Psoas muscle (tissue), 8 donors: Measurements from ENCODE around the gene ZNF574. TPM values are rescaled to one million over a fixed set of nuclear protein-coding genes. Genes with fewer than 3 reads are reported as not detected.
A peak's percentile ranks its signal among the peaks of the same experiment; 100 is the strongest.

Experiments
- ATAC-seq, 4 donors: fragments of 200-7000 bp; cut with Tn5 transposase; one replicate each; pipeline ENCODE4 v1.9.1; 2020; ENCODE audit warnings: moderate library complexity in 3 of 4, mild to moderate bottlenecking in 2 of 4
- DNase-seq, 2 donors: peaks; one replicate each; pipeline ENCODE4 v3.0.0-alpha.2; 2020
- H3K27ac ChIP-seq: fragments of 200-600 bp; one replicate; pipeline ENCODE4 v1.8.0; 2022
- H3K27me3 ChIP-seq, 3 donors: fragments of 200-600 bp in 1 of 3; one replicate each; pipeline versions ENCODE4 v1.6.1 to v1.8.0; 2013 to 2022; ENCODE audit warnings: low read length in 2 of 3, mild to moderate bottlenecking in 2 of 3, moderate library complexity in 1 of 3; ENCODE audit not compliant: insufficient read depth in 3 of 3
- H3K36me3 ChIP-seq, 2 donors: fragments of 200-600 bp in 1 of 2; one replicate each; pipeline versions ENCODE4 v1.6.1 to v1.8.0; 2013 to 2022; ENCODE audit warnings: low read depth in 1 of 2, mild to moderate bottlenecking in 1 of 2, moderate library complexity in 1 of 2; ENCODE audit not compliant: insufficient read depth in 1 of 2
- H3K4me1 ChIP-seq: fragments of 200-600 bp; one replicate; pipeline ENCODE4 v1.8.0; 2022
- H3K4me3 ChIP-seq: fragments of 200-600 bp; one replicate; pipeline ENCODE4 v1.8.0; 2022; ENCODE audit warnings: mild to moderate bottlenecking
- H3K9me3 ChIP-seq: fragments of 200-600 bp; one replicate; pipeline ENCODE4 v1.8.0; 2022
- WGBS, 3 donors: extraction: QIAGEN DNeasy Blood & Tissue Kit; methylation state at CpG; one replicate each; pipeline versions ENCODE4 v1.1.6 to v1.1.7; 2013; 5-methylcytosine and 5-hydroxymethylcytosine counted together
- intact Hi-C, 2 donors: fragments of 100-400 bp; cut with DNase I; formaldehyde crosslinking; loops; one replicate each; pipeline versions ENCODE4 v1.11.0 to v1.14.2; 2022
- polyA plus RNA-seq, 3 donors: library from polyadenylated mRNA; stranded (reverse); fragments of 200-250 nt; gene quantifications; one replicate each; pipeline ENCODE4 v1.2.3, GENCODE V29; 2013
- total RNA-seq, 4 donors: library from RNA; stranded (reverse); fragmentation: NEBNext Ultra II Directional in 2 of 4; extraction: Animal tissue kit (Norgen Biotek cat#: 25700) in 2 of 4; gene quantifications; one replicate each; pipeline versions ENCODE4 v1.2.1 to v1.2.4, GENCODE V29; 2021 to 2023
- TF ChIP-seq, protein P1 (sequence below): fragments of 200-600 bp; IDR thresholded peaks from one replicate; pipeline ENCODE4 v1.8.0; 2022; ENCODE audit warnings: antibody characterized with exemption
- donor health status: healthy with polysubstance abuse.
- donor health status: DM: no; HTN: no; CAD: no; lungs with moderate emphysema.
- donor health status: Bipolar disorder and iron deficiency.
- donor health status: healthy.
- donor health status: DM: yes; HTN: yes; CAD: no.
- donor health status: DM: no; HTN: no; CAD: no.
- donor health status: DM: no; HTN: no; CAD: no.
- donor health status: DM: yes; HTN: yes; CAD: no.

ZNF574 gene
- total and polyA plus RNA-seq, 7 donors, result 6.4 to 11.2 (median 8.7) TPM

GRCh38 chr19:42068361-42068755 is 7.6 kb upstream of the ZNF574 start:
- WGBS, 3 donors, result 35 to 57% (median 38%) methylated on average over 8 of the region's 8 CpGs
- no peak overlapping the region for H3K27ac ChIP-seq
- H3K4me1 ChIP-seq, result no peaks in the 10 kb centered on the region
- peak overlapping the region; percentile 28 for H3K4me3 ChIP-seq
- no peak for ATAC-seq
- no peak for DNase-seq
- intact Hi-C loops, result no loop called here
- no peaks in the 10 kb centered on the region for H3K36me3 ChIP-seq
- H3K27me3 ChIP-seq, result peaks cover 0 to 42% (median 18%) of the 10 kb centered on the region in 3 donors
- H3K9me3 ChIP-seq, result no peaks in the 10 kb centered on the region
- TF ChIP-seq, protein P1, sequence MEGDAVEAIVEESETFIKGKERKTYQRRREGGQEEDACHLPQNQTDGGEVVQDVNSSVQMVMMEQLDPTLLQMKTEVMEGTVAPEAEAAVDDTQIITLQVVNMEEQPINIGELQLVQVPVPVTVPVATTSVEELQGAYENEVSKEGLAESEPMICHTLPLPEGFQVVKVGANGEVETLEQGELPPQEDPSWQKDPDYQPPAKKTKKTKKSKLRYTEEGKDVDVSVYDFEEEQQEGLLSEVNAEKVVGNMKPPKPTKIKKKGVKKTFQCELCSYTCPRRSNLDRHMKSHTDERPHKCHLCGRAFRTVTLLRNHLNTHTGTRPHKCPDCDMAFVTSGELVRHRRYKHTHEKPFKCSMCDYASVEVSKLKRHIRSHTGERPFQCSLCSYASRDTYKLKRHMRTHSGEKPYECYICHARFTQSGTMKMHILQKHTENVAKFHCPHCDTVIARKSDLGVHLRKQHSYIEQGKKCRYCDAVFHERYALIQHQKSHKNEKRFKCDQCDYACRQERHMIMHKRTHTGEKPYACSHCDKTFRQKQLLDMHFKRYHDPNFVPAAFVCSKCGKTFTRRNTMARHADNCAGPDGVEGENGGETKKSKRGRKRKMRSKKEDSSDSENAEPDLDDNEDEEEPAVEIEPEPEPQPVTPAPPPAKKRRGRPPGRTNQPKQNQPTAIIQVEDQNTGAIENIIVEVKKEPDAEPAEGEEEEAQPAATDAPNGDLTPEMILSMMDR, result no peak

GRCh38 chr19:42068756-42069571 is 7.0 kb upstream of the ZNF574 start:
- no peak for ATAC-seq
- intact Hi-C loops, result no loop called here
- no peaks in the 10 kb centered on the region for H3K4me1 ChIP-seq
- 17 to 25% (median 18%) methylated on average over 17 to 29 of the region's 29 CpGs for WGBS, 3 donors
- no peaks in the 10 kb centered on the region for H3K36me3 ChIP-seq
- H3K9me3 ChIP-seq, result no peaks in the 10 kb centered on the region
- H3K27me3 ChIP-seq, result peaks cover 0 to 42% (median 18%) of the 10 kb centered on the region in 3 donors
- TF ChIP-seq, protein P1, result no peak
- H3K27ac ChIP-seq, result no peak overlapping the region
- no peak for DNase-seq
- H3K4me3 ChIP-seq, result peak overlapping the region; percentile 28

- Histone ChIP-seq H3K27ac (no peak within 1 kb of the TSS), H3K4me1 (peaks cover 3% of the 10 kb centered on the region), H3K36me3 (no peaks in the 10 kb centered on the region), H3K27me3 (peaks cover 0 to 42% (median 18%) of the 10 kb centered on the region in 3 donors), H3K4me3 (peak within 1 kb of the TSS; percentile 28), H3K9me3 (no peaks in the 10 kb centered on the region)
- DNase-seq (no peak), ATAC-seq (peak in 2 of 4 donors; percentile 20 to 21)
- whole genome bisulfite sequencing, 3 donors, result 19 to 29% (median 20%) methylated on average over 20 to 29 of the region's 29 CpGs
- TF ChIP-seq, protein P1, result no peak
- intact Hi-C loops, result no loop called here
Measured at GRCh38 chr19:42069619-42070351, 6.2 kb upstream of the ZNF574 start, which contains the start of gene GRIK5. GRIK5 (minus strand) TSS chr19:42070206; CDS start chr19:42065770, 4,436 bp downstream.

GRCh38 chr19:42071247-42071646 is 4.7 kb upstream of the ZNF574 start:
- TF ChIP-seq, protein P1, result no peak
- DNase-seq, result no peak
- Histone ChIP-seq H3K27ac (no peak overlapping the region), H3K4me3 (no peak overlapping the region), H3K36me3 (no peaks in the 10 kb centered on the region), H3K27me3 (peaks cover 0 to 30% (median 17%) of the 10 kb centered on the region in 3 donors), H3K9me3 (no peaks in the 10 kb centered on the region), H3K4me1 (peaks cover 3% of the 10 kb centered on the region)
- intact Hi-C loops, result no loop called here
- no peak for ATAC-seq
- WGBS, 3 donors, result 89 to 94% (median 94%) methylated on average over 11 to 12 of the region's 12 CpGs
